NCI-H446 (cell line): Measurements from ENCODE around the gene DNAAF5.

Source experiments
- DNase-seq, 2 experiments: peaks; one replicate each; lab custom pipeline; 2025; lab: John Stamatoyannopoulos, UW

DNAAF5 gene

DNA sequence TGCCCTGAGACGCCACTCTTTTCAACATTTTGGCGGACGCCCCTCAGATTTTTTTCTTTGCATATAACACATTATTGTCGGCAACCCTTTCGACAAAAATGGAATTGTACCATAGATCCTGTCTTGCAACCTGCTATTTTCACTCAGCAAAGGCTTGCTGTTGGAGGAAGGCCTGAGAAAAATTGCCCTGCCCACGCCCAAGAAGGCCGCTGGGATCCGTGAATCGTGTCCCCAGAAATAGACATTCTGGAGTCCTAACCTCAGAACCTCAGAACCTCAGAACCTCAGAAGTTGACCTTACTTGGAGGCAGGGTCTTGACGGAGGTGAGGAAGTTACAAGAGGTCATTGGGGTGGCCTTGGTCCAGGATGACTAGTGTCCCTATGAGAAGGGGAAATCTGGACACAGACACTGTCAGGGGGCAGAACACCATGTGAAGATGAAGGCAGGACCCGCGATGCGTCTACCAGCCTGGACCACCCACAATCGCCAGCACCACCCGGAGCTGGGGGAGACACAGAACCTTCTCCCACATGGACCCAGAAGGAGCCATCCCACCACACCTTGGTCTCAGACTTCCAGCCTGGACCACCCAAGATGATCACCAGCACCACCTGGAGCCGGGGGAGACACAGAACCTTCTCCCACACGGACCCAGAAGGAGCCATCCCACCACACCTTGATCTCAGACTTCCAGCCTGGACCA is 19.1 kb upstream of the DNAAF5 start:
- no peak for DNase-seq

- DNase-seq, result no peak
These were observed 16.3 kb upstream of the DNAAF5 start for GRCh38 chr7:710161-710560.

GRCh38 chr7:711093-711921 is 15.2 kb upstream of the DNAAF5 start:
- DNase-seq, result no peak

- DNase-seq, result no peak
These were observed 14.5 kb upstream of the DNAAF5 start for GRCh38 chr7:711922-712380.

GRCh38 chr7:712381-713138 is 13.9 kb upstream of the DNAAF5 start:
- DNase-seq, result no peak

GRCh38 chr7:713139-713457 is 13.4 kb upstream of the DNAAF5 start:
- no peak for DNase-seq

- no peak for DNase-seq
These were observed 12.8 kb upstream of the DNAAF5 start for GRCh38 chr7:713488-714230.

DNA sequence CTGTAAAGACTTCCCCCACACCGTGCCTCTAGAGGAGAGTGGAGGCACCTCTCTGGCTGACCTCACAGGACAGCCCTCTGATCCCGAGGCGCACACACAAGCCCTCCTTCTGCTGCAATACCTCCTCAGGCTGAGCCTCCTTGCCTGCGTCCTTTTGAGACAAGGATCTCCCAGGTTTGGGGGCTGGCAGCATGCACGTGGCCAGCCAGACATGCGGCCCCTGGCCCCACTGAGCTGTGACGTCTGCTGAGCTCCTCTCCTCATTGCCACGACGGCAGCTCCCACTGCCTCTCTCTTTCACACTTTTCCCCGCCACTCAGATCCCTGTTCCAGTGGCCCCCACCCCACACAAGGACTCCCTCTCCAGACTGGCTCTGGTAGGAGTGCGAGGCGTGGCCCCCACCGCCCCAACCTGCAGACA is 12.2 kb upstream of the DNAAF5 start:
- no peak for DNase-seq

GRCh38 chr7:716222-716621 is 10.3 kb upstream of the DNAAF5 start:
- DNase-seq, result no peak

DNA sequence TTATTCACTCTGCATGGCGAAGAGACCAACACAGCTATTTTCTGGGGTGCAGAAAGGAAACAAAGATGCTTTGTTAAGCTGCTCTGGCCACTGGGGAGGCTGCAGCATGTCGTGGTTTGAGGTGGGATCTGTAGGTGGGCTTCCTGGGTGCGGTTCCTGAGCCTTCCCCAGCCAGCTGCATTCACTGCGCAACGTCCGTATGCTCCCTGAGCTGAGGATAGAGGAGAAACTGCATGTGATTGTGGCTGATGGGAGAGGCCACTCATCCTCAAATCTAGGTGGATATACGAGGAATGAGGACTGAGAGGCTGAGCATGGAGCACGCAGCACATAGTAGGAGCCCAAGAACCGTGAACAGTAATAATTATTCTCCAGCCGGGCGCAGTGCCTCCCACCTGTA is 9.9 kb upstream of the DNAAF5 start:
- DNase-seq, result no peak

- DNase-seq, result no peak
These were observed 4.8 kb upstream of the DNAAF5 start for GRCh38 chr7:721619-722248.

DNA sequence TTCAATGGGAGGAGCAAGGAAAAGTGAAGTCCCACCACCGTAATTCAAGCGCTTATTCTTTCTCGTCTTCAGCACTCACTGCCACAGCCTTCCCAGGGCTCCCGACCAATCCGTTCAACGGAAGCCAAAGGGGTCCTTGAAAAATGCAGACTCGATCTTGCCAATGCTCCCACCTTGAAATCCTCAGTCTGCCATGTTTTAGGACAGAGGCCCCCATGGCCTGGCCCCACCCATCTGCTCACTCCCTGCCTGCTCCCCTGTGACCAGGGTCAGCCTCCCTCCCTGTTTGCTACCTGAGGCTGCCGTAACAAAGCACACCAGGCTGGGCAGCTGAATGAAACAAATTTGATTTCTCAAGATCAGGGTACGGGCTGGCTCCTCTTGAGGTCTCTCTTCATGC is 3.0 kb upstream of the DNAAF5 start:
- DNase-seq, result no peak

- no peak for DNase-seq
These were observed 2.2 kb upstream of the DNAAF5 start for GRCh38 chr7:724298-724697.

GRCh38 chr7:725223-726005 is 1.1 kb upstream of the DNAAF5 start:
- no peak for DNase-seq

DNA sequence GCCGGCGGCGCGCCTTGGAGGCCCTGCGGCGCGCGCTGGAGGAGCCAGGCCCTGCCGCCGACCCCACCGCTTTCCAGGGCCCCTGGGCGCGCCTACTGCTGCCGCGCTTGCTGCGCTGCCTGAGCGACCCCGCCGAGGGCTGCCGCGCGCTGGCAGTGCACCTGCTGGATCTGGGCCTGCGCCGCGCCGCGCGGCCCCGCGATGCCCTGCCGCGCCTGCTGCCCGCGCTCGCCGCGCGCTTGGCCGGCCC is 280 bp downstream of the DNAAF5 start:
- no peak for DNase-seq

DNA sequence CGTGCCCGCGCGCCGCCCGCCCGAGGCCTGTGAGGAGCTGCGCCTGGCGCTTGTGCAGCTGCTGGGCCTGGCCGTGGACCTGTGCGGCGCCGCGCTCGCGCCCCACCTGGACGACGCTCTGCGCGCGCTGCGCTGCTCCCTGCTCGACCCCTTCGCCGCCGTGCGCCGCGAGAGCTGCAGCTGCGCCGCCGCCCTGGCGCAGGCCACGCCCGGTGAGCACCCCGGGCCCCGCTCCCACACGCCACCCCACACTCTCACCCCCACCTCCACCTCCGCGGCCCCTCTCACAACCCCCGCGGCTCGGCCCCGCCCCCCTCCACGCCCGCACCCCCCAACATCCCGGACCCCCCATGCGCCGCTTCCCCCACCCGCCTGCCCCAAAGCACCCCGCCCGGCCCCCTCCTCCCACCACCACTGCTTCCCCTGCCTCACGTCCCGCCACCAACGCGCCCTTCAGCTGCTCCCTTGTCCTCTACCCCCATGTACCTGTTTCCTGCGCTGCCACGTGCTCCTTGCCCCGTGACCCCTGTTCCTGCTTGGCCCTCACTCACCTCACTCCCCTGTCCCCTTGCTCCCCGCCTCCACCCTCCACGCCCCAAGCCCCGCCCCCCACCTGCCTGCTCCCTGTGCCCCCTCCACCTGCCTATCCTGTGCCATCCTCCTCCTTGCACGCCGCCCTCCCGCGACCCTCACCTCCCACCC is 756 bp downstream of the DNAAF5 start, which contains the start of gene PRKAR1B:
PRKAR1B (minus strand) TSS at position 178 of the 702 bp plus-strand sequence. CDS start 15,776 bp downstream, outside the sequence.
- no peak for DNase-seq

- DNase-seq, result no peak
These were observed 1.4 kb downstream of the DNAAF5 start for GRCh38 chr7:727806-728460.

- DNase-seq, result no peak
These were observed 2.1 kb downstream of the DNAAF5 start for GRCh38 chr7:728602-729001.

GRCh38 chr7:729140-730000 is 2.9 kb downstream of the DNAAF5 start:
- DNase-seq, result no peak
